Measurements from ENCODE around the gene TTLL11.

TTLL11 gene

GRCh38 chr9:121862371-121863332 is 230.5 kb downstream of the TTLL11 start:
- DNase-seq (ENCODE audit: low read depth): no peak
- no peak overlapping the region for H3K4me3 ChIP-seq (ENCODE audit: low read depth, low read length)
- TF ChIP-seq CTCF (IDR thresholded peaks at IDR 0.05; ENCODE audit: low read depth, low read length, missing control alignments): no peak

- peak; percentile 41 for TF ChIP-seq CTCF (IDR thresholded peaks at IDR 0.05; ENCODE audit: low read depth, low read length, missing control alignments)
- no peak overlapping the region for H3K4me3 ChIP-seq (ENCODE audit: low read depth, low read length)
- no peak for DNase-seq (ENCODE audit: low read depth)
These were observed 231.5 kb downstream of the TTLL11 start for GRCh38 chr9:121861501-121862180.

GRCh38 chr9:121860744-121861143 is 232.4 kb downstream of the TTLL11 start:
- no peak overlapping the region for H3K4me3 ChIP-seq (ENCODE audit: low read depth, low read length)
- no peak for DNase-seq (ENCODE audit: low read depth)
- TF ChIP-seq CTCF (IDR thresholded peaks at IDR 0.05; ENCODE audit: low read depth, low read length, missing control alignments): no peak

- no peak for DNase-seq (ENCODE audit: low read depth)
- H3K4me3 ChIP-seq (ENCODE audit: low read depth, low read length): no peak overlapping the region
- no peak for TF ChIP-seq CTCF (IDR thresholded peaks at IDR 0.05; ENCODE audit: low read depth, low read length, missing control alignments)
These were observed 232.9 kb downstream of the TTLL11 start for GRCh38 chr9:121860213-121860612.

GRCh38 chr9:121859646-121860045 is 233.5 kb downstream of the TTLL11 start:
- TF ChIP-seq CTCF (IDR thresholded peaks at IDR 0.05; ENCODE audit: low read depth, low read length, missing control alignments): no peak
- no peak overlapping the region for H3K4me3 ChIP-seq (ENCODE audit: low read depth, low read length)
- no peak for DNase-seq (ENCODE audit: low read depth)

GRCh38 chr9:121858788-121859187 is 234.3 kb downstream of the TTLL11 start:
- no peak for DNase-seq (ENCODE audit: low read depth)
- TF ChIP-seq CTCF (IDR thresholded peaks at IDR 0.05; ENCODE audit: low read depth, low read length, missing control alignments): no peak
- H3K4me3 ChIP-seq (ENCODE audit: low read depth, low read length): no peak overlapping the region

All from GM12864 (cell line).